GM12872 (cell line): ENCODE measurements around the gene ZNF420.

Source experiments
- TF ChIP-seq, protein P1 (sequence below): IDR thresholded peaks from 3 replicates; pipeline ENCODE4 v1.5.1; 2011; ENCODE audit warnings: low read depth, mild to moderate bottlenecking, low read length, moderate library complexity; ENCODE audit not compliant: insufficient read depth

The ZNF420 gene

DNA sequence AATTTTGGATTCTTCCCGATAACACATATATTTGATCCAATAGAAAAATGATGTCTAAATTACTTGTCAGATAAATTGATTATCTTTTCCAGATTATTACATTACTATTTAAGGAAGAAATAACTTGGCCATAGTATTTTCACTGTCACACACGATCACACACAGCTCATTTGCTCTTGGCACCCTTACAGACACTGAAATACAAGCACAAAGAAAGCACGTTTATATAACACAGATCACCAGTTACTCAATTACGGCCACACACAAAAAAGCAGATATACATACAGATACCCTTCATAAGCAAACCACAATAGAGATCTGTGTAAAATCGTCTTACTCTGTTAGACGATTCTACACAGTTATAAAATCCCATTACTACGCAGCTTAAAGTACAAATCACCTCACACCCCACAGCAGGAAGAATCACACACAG, 716 bp upstream of the ZNF420 start:
- TF ChIP-seq, protein P1, sequence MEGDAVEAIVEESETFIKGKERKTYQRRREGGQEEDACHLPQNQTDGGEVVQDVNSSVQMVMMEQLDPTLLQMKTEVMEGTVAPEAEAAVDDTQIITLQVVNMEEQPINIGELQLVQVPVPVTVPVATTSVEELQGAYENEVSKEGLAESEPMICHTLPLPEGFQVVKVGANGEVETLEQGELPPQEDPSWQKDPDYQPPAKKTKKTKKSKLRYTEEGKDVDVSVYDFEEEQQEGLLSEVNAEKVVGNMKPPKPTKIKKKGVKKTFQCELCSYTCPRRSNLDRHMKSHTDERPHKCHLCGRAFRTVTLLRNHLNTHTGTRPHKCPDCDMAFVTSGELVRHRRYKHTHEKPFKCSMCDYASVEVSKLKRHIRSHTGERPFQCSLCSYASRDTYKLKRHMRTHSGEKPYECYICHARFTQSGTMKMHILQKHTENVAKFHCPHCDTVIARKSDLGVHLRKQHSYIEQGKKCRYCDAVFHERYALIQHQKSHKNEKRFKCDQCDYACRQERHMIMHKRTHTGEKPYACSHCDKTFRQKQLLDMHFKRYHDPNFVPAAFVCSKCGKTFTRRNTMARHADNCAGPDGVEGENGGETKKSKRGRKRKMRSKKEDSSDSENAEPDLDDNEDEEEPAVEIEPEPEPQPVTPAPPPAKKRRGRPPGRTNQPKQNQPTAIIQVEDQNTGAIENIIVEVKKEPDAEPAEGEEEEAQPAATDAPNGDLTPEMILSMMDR = no peak

DNA sequence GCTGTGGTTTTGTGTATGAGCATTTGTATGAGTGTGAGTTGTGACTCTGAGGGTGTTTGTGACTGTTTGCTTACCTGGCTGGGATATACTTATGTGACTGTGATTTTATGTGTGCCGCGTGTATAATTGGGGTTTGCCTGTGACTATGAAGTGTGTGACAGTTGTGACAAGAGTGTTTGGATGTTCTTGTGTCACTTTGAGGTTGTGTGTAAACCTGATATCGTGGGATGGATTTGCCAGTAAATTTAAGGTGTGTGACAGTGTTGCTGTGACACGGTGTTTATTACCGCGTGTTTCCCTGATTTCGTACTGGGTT, 442 bp downstream of the ZNF420 start:
- TF ChIP-seq, protein P1 = no peak

DNA sequence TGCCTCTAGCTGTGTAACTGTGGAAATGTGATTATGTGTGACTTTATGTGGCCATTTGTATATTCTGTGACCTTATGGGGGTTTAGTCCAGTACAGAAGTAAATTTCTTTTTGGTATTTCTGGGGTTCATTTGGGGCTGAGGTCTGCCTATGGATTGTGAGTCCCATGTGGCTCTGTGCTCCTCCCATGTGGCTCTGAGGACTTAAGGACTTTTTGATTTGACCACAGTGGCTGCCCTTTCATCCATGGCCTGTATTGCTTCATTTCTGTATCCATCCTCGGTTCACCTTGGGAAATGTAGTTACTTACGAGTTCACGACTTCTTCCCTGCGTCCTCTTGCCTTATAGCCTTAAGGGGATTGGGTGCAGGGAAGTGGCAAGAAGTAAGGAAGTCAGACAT, 1.0 kb downstream of the ZNF420 start:
- TF ChIP-seq, protein P1 = no peak

DNA sequence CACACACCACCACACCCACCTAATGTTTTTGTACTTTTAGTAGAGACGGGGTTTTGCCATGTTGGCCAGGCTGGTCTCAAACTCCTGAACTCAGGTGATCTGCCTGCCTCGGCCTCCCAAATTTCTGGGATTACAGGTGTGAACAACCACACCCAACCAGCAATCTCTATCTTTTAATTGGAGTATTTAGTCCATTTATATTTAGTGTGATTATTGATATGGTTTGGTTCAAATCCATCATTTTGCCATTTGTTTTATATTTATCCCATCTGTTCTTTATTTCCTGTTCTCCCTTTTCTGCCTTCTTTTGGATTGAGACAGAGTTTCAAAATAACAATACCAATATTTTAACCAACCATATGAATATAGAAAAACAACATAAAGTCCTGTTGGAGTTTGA, 4.1 kb downstream of the ZNF420 start:
- TF ChIP-seq, protein P1 = no peak

DNA sequence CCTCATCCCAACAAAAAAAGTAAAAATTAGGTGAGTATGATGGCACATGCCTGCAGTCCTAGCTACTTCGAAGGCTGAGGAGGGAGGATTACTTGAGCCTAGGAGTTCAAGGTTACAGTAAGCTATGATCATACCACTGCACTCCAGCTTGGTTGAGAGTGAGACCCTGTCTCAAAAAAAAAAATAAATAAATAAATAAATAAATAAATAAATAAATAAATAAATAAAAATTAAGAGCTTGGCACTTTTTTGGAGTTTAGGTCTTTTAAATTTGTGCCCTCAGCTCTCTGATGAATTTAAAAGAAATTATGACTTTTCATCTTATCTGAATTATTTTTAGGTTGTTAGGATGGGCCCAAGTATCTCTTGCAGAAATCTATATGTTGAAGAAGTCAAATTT, 8.9 kb downstream of the ZNF420 start:
- TF ChIP-seq, protein P1 = no peak

DNA sequence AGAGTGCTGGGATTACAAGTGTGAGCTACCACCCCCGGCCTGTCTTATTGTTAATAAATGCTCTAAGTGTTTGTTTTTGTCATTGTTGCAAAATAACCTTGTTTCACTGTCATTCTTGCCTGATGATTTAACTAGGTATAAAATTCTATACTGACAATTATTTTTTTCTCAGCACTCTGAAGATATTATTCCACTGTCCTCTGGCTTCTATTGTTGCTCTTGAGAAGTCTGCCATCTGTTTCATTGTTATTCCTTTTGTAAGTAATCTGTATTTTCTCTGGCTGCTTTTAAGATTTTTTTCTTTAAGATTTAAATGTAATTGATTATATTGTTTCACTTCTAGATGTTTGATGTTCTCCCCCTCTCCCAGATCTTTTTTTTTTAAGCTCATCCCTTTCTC, 17.6 kb downstream of the ZNF420 start:
- TF ChIP-seq, protein P1 = no peak

DNA sequence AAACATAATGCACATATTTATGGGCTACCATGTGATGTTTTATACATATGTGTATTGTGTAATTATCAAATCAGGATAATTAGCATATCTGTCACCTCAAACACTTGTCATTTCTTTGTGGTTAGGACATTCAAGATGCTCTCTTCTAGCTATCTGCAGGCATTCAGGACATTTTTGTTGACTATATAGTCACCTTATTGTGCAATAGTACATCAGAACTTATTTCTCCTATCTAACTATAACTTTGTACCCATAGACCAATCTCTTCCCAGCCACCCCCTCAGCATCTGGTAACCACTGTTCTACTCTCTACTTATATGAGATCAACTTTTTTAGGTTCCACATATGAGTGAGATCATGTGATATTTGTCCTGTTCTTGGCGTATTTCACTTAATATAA, 20.3 kb downstream of the ZNF420 start:
- TF ChIP-seq, protein P1 = no peak

DNA sequence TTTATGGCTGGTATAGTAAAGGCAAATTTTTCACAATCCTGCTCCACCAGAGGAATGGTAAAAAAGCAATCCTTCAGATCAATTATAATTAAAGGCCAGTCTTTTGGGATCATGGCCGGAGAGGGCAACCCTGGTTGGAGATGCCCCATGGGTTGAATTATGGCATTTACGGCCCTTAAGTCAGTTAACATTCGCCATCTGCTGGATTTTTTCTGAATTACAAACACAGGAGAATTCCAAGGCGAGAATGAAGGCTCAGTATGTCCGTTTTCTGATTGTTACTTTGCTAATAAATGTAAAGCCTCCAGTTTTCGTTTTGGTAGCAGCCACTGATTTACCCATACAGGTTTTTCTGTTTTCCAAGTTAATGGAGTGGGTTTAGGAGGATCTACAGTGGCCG, 33.5 kb downstream of the ZNF420 start:
- TF ChIP-seq, protein P1 = peak; percentile 33; the same call in 2 of the 3 replicates
